HG03064 (cell line): ENCODE results near the gene CBY3.
"Not testable (repeated sequence)": the region's sequence is repeated elsewhere in the genome, so short reads cannot be mapped to it uniquely, and the experiment has no call there.

ENCODE experiments used
- ATAC-seq: cut with Tn5 transposase; IDR thresholded peaks from one replicate; pipeline ENCODE4 v1.9.1; 2021; ENCODE audit warnings: low read depth; ENCODE audit not compliant: unreplicated experiment

CBY3 gene

DNA sequence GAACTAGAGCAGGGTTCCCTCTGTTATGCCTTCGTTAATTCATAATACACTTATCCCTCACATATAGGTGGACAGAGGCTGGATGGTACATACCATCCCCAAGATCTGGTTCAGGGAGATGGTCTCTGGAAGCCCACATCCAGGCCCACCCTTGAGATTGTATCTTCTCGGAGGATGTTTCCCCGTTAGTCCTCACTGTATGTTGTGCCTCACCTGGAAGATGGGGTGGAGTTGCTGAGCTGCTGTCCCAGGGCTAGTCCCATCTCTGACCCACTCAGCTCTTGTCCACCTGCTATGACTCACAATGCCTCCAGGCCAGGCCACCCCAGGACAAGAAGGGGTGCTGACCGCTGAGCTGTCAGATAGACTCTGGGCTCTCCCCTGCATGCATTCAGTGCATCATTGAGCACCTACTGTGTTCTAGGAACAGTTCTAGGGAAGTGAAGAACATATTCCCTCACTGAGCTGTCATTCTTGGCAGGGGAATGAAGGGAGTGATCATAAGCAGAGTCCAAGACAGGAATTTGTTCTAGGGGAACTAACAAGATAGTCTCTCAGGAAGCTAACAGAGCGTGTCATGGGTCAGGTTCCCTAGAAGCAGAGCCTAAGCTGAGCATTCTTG lies at the start of gene CBY3:
TSS of gene CBY3 (minus strand) at position 255 of the 622 bp plus-strand sequence. CDS start at position 139, 116 bp downstream.
- no peak for ATAC-seq

- ATAC-seq: no peak
These were observed 49.5 kb upstream of the CBY3 start for GRCh38 chr5:179730356-179730755.

DNA sequence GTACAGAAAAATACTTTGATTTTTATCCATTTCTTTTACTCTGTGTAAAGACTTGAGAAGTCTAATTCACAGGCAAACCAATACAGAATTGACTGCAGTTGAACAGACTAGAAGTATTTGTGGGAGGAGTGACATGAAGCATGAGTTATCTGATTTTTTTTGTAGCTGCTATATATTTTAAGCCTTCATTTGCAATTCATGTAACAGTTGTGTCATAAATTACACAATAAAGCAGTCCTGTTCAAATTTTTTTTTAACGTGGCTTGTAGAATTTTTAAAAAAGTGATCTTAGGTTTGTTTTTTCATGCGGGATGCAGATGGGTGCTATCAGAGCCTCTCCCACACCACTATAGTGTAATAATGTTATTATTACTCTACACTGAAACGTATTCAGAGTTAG lies 48.9 kb upstream of the CBY3 start:
- no peak for ATAC-seq

- no peak for ATAC-seq
These were observed 48.5 kb upstream of the CBY3 start for GRCh38 chr5:179729303-179729702.

GRCh38 chr5:179727106-179727505 lies 46.3 kb upstream of the CBY3 start:
- ATAC-seq: no peak

GRCh38 chr5:179724163-179724562 lies 43.3 kb upstream of the CBY3 start:
- no peak for ATAC-seq

DNA sequence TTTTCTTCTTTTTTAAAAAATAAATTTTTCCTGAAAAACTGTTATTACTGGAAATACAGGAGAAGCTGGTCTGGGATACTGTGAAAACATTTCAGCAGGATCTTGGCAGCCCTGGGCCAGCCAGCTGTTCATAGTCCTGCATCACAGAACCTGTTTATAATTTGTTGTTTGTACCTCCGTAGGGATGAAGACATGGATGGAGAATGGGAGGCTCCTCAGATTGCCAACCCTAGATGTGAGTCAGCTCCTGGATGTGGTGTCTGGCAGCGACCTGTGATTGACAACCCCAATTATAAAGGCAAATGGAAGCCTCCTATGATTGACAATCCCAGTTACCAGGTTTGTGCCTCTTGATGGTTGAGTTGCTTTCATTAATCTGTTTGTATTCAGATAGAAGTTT lies 39.4 kb upstream of the CBY3 start:
- no peak for ATAC-seq

GRCh38 chr5:179716286-179716685 lies 35.5 kb upstream of the CBY3 start:
- no peak for ATAC-seq

GRCh38 chr5:179700401-179700918 lies 19.6 kb upstream of the CBY3 start:
- no peak for ATAC-seq

- ATAC-seq: no peak
These were observed 18.9 kb upstream of the CBY3 start for GRCh38 chr5:179699616-179700237.

DNA sequence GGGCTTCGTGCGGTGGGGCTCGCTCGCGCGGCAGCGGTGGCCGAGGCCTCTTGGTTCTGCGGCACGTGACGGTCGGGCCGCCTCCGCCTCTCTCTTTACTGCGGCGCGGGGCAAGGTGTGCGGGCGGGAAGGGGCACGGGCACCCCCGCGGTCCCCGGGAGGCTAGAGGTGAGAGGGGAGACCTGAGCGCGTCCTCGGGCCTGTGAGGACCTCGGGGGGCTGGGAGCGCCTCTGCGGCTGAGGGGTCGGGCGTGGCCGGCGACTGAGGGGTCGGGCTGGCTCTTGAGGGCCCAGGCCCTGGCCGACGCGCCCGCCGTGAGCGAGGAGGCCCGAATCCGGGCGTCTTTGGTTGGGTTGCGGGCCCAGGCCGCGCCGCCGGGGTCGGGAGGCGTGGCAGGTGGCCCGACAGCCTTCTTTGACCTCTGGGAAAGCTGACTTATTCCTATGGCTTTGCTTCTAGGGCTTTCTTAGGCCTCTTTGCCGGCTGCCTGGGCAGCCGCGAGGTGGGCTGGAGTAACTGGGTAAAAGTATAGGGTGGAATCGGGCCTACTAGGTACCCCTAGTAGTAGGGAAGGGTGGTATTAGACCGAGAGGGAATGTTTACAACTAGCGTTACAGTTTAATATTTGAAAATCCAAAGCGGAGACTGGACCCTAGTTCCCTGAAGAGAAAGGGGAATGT lies 18.2 kb upstream of the CBY3 start, which contains the start of gene CANX:
TSS of gene CANX (plus strand) at position 33 of the 681 bp plus-strand sequence. CDS start 6,715 bp downstream, outside the sequence.
- peak; percentile 14 for ATAC-seq

DNA sequence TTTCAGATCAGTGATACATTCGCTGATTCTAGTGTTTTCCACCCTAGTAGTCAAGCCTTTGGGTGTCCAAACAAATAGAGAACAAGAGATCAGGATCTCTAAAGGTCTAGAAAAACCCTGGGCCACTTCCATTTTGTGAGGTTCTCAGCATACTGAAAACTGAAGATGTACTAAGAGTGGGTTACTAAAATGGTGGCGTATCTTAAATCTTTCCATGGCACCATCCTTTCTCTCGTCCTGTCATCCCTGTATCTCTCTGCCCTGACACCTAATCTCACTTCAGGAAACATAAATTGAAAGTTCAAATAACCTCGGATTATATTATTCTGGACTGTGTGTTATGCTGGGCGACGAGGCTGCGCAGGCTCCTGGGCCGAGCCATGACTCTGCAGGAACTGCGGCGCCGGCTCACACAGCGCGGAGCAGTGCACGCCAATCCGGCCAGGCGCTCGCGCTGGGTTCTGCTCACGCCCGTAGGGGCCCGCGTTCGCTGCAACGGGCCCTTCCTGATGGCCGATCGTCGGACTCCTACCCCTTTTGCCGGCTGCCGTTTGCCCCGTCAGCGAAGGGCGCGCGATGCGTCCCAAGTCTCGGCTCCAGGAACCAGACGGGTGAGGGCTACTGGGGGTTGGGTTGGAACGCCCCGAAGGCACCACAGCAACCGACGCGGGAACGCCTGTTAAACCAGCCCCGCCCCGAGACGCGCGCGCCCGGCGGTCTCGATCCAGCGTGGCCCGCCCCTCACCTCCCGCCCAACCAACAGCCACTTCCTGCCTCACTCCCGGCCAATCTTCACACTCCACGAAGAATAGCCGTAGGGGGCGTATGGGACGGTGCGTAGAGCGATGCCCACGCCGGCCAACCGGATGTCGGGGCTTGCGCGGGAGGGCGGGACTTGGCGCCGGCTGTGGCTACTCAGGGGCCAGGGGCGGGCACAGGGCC lies 17.4 kb upstream of the CBY3 start:
- ATAC-seq: peak; percentile 88

DNA sequence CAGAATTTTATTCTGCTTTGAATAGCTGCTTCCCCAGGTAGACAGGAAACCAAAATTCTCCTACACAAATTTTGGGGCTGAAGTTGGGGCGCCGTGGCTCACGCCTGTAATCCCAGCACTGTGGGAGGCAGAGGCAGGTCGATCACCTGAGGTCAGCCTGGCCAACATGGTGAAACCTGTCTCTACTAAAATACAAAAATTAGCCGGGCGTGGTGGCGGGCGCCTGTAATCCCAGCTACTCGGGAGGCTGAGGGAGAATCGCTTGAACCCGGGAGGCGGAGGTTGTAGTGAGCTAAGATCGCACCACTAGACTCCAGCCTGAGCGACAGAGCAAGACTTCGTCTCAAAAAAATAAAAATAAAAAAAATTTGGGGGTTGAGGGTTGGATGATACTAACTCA lies 16.7 kb upstream of the CBY3 start:
- ATAC-seq: not testable (repeated sequence)

DNA sequence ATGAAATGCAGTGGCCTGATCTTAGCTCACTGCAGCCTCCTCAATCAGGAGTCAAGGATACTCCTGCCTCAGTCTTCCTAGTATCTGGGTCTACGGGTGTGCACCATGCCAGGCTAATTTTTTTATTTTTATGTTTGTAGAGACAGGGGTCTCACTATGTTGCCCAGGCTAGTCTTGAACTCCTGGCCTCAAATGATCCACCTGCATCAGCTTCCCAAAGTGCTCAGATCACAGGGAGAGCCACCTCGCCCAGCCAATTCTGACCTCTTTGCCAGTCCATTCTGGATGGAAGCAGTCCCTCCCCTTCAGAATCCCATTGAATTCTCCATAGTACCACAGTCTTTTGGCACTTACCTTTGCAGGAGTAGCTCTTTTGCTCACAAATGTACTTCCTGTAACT lies 16.3 kb upstream of the CBY3 start:
- ATAC-seq: no peak

GRCh38 chr5:179696603-179697002 lies 15.8 kb upstream of the CBY3 start:
- ATAC-seq: no peak

DNA sequence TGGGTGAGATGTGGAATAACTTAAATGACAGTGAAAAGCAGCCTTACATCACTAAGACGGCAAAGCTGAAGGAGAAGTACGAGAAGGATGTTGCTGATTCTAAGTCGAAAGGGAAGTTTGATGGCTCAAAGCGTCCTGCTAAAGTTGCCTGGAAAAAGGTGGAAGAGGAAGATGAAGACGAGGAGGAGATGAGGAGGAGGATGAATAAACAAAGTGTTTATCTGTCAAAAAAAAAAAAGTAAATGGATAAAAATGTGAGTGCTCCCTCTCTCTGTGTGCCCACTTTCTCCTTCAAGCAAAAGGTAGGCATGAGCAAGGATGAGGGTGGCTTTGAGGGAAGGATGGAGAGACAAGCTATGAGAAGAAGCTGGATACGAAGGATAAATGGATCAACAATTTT lies 13.7 kb upstream of the CBY3 start:
- ATAC-seq: no peak

DNA sequence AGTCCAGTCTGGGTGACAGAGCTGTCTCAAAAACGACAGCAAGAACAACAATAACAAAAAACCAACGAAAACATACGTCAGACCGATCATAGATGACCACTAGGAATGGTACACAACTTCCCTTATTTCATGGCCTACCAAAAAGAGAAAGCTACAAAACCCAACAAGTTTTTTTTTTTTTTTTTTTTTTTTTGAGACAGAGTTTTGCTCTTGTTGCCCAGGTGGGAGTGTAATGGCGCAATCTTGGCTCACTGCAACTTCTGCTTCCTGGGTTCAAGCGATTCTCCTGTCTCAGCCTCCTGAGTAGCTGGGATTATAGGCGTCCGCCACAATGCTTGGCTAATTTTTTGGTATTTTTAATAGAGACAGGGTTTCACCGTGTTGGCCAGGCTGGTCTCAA lies 8.4 kb upstream of the CBY3 start:
- ATAC-seq: not testable (repeated sequence)

DNA sequence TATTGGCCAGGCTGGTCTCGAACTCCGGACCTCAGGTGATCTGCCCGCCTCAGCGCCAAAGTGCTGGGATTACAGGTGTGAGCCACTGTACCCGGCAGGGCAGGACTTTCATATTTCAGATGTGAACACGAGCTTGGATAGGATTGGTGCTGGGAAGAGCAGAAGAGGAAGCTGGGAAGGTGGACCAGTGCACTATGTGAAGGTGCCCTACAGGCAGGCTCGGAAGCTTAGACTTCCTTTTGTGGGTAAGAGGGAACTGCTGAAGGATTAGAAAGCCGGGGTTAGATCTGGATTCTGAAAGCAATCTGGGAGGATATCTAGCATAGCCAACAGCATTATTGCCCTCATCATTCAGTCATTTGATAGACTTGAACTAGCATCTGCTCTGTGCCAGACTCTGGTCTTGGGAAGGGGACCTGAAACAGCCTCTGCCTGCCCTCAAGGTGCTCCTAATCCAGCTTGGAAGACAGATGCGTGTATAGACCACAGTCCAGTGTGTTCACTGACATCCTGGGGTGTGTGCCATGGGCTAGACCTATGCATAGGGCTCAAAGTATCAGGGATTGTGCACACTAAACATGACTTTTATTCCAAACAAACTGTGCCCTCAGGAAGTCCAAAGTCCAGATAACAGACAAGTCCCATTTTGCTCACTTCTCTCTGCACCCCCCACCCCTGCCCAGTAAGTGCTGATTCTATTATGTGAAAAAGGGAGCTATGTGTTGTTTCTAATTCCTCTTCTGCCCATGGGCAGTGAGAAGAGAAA lies 637 bp downstream of the CBY3 start:
- ATAC-seq: no peak

GRCh38 chr5:179679014-179679674 lies 1.7 kb downstream of the CBY3 start:
- ATAC-seq: no peak
